GM23338 (cell line): ENCODE measurements around the gene SERTAD1. TPM values are rescaled to one million over a fixed set of nuclear protein-coding genes. Genes with fewer than 3 reads are reported as not detected.

Source experiments
- ATAC-seq: fragments of 200-7000 bp; cut with Tn5 transposase; 3 replicates; pipeline ENCODE4 v1.9.1; 2020
- DNase-seq: peaks from one replicate; pipeline ENCODE4 v3.0.0-alpha.2; 2015; ENCODE audit warnings: low spot score
- H2AFZ ChIP-seq: fragments of 200-600 bp; sonication (generic); 2 replicates; pipeline ENCODE4 v1.8.0; 2016; ENCODE audit warnings: antibody characterized with exemption, mild to moderate bottlenecking, moderate library complexity
- H3F3A ChIP-seq: fragments of 200-600 bp; sonication (generic); replicated peaks from 2 replicates; pipeline ENCODE4 v1.8.0; 2017; ENCODE audit warnings: antibody characterized with exemption, mixed run types, low read depth
- H3K27ac ChIP-seq: fragments of 200-600 bp; sonication (generic); 2 replicates; pipeline ENCODE4 v1.6.1; 2016; ENCODE audit warnings: low read depth
- H3K27me3 ChIP-seq: fragments of 200-600 bp; sonication (generic); 2 replicates; pipeline ENCODE4 v1.8.0; 2016; ENCODE audit warnings: mild to moderate bottlenecking, mixed run types, moderate library complexity; ENCODE audit not compliant: insufficient read depth
- H3K36me3 ChIP-seq: fragments of 200-600 bp; sonication (generic); 2 replicates; pipeline ENCODE4 v1.8.0; 2016; ENCODE audit warnings: mild to moderate bottlenecking; ENCODE audit not compliant: insufficient read depth
- H3K4me1 ChIP-seq: fragments of 200-600 bp; sonication (generic); 2 replicates; pipeline ENCODE4 v1.8.0; 2016; ENCODE audit warnings: mild to moderate bottlenecking, moderate library complexity; ENCODE audit not compliant: insufficient read depth
- H3K4me2 ChIP-seq: fragments of 200-600 bp; sonication (generic); 2 replicates; pipeline ENCODE4 v1.7.1; 2017; ENCODE audit warnings: mixed run types
- H3K4me3 ChIP-seq: fragments of 200-600 bp; sonication (generic); 2 replicates; pipeline ENCODE4 v1.6.1; 2016; ENCODE audit warnings: mixed run types
- H3K79me2 ChIP-seq: fragments of 200-600 bp; sonication (generic); replicated peaks from 2 replicates; pipeline ENCODE4 v1.8.0; 2017; ENCODE audit warnings: mild to moderate bottlenecking; ENCODE audit not compliant: insufficient read depth
- H3K9me2 ChIP-seq: fragments of 200-600 bp; sonication (generic); 2 replicates; pipeline ENCODE4 v1.8.0; 2017; ENCODE audit not compliant: insufficient read depth
- H4K20me1 ChIP-seq: fragments of 200-600 bp; sonication (generic); replicated peaks from 2 replicates; pipeline ENCODE4 v1.8.0; 2017; ENCODE audit warnings: mild to moderate bottlenecking; ENCODE audit not compliant: insufficient read depth
- H3K27ac Mint-ChIP-seq: 2 replicates; pipeline ENCODE4 v1.8.0; 2020; ENCODE audit warnings: inconsistent platforms, mild to moderate bottlenecking, moderate library complexity, mixed read lengths
- H3K27me3 Mint-ChIP-seq: 3 replicates; pipeline ENCODE4 v1.8.0; 2022; ENCODE audit warnings: low read depth, mild to moderate bottlenecking, moderate library complexity, mixed read lengths, inconsistent platforms; ENCODE audit not compliant: insufficient read depth, poor library complexity
- H3K36me3 Mint-ChIP-seq: 3 replicates; pipeline ENCODE4 v1.8.0; 2021; ENCODE audit warnings: low read depth, mild to moderate bottlenecking, inconsistent platforms, moderate library complexity, mixed read lengths
- H3K4me1 Mint-ChIP-seq: 3 replicates; pipeline ENCODE4 v1.8.0; 2020; ENCODE audit warnings: mild to moderate bottlenecking, inconsistent platforms, mixed read lengths
- H3K4me3 Mint-ChIP-seq: 3 replicates; pipeline ENCODE4 v1.8.0; 2021; ENCODE audit warnings: moderate library complexity, mild to moderate bottlenecking, inconsistent platforms, mixed read lengths
- H3K9me3 Mint-ChIP-seq: 3 replicates; pipeline ENCODE4 v1.8.0; 2020; ENCODE audit warnings: moderate library complexity, mild to moderate bottlenecking, inconsistent platforms, mixed read lengths
- CREB1 ChIP-seq: fragments of 250-450 bp; sonication (Bioruptor Pico); IDR thresholded peaks from 2 replicates; pipeline ENCODE4 v1.5.0; 2020; ENCODE audit warnings: low read depth, mild to moderate bottlenecking, moderate library complexity
- CTCF ChIP-seq, 2 experiments: fragments of 200-600 bp in 1 of 2; sonication (generic) in 1 of 2; conservative IDR thresholded peaks; 2 replicates each; pipeline versions ENCODE4 v1.5.1 to v1.6.1; 2016 to 2017; ENCODE audit warnings: antibody characterized with exemption in 2 of 2, low read depth in 2 of 2, mild to moderate bottlenecking in 2 of 2, moderate library complexity in 1 of 2
- ETS1 ChIP-seq: IDR thresholded peaks from 2 replicates; pipeline ENCODE4 v1.6.1; 2016; ENCODE audit warnings: antibody characterized with exemption
- EZH2 ChIP-seq: fragments of 200-600 bp; sonication (generic); IDR thresholded peaks from one replicate; pipeline ENCODE4 v1.8.0; 2017; ENCODE audit warnings: antibody characterized with exemption, mild to moderate bottlenecking, low read depth; ENCODE audit not compliant: unreplicated experiment
- EZH2phosphoT487 ChIP-seq: fragments of 200-600 bp; sonication (generic); IDR thresholded peaks from one replicate; pipeline ENCODE4 v1.8.1; 2018; ENCODE audit warnings: antibody characterized with exemption; ENCODE audit not compliant: unreplicated experiment
- JUNB ChIP-seq: IDR thresholded peaks from one replicate; pipeline ENCODE4 v1.6.1; 2016; ENCODE audit warnings: antibody characterized with exemption; ENCODE audit not compliant: unreplicated experiment
- NANOG ChIP-seq: IDR thresholded peaks from 2 replicates; pipeline ENCODE4 v1.6.1; 2016; ENCODE audit warnings: antibody characterized with exemption, borderline replicate concordance
- STAT1 ChIP-seq: IDR thresholded peaks from one replicate; pipeline ENCODE4 v1.6.1; 2016; ENCODE audit warnings: antibody characterized with exemption; ENCODE audit not compliant: unreplicated experiment
- ZNF114 ChIP-seq: fragments of 250-450 bp; sonication (Bioruptor Pico); IDR thresholded peaks from 2 replicates; pipeline ENCODE4 v1.5.0; 2020; ENCODE audit warnings: mild to moderate bottlenecking, moderate library complexity
- ZNF331 ChIP-seq: fragments of 250-450 bp; sonication (Bioruptor Pico); IDR thresholded peaks from 2 replicates; pipeline ENCODE4 v1.5.0; 2020; ENCODE audit warnings: low read depth, mild to moderate bottlenecking, moderate library complexity
- ZNF462 ChIP-seq: fragments of 250-450 bp; sonication (Bioruptor Pico); IDR thresholded peaks from 2 replicates; pipeline ENCODE4 v1.5.0; 2020; ENCODE audit warnings: mild to moderate bottlenecking, moderate library complexity
- polyA plus RNA-seq: library from polyadenylated mRNA; unstranded; fragments of >200 nt; fragmentation: Nextera tagmentation; extraction: Ambion mirVana; gene quantifications from 2 replicates; pipeline ENCODE4 v1.2.1, GENCODE V29; 2016
- total RNA-seq: library from RNA; depleted of rRNA; stranded (reverse); fragments of >200 nt; shearing (Covaris generic); gene quantifications from 2 replicates; pipeline ENCODE4 v1.2.3, GENCODE V29; 2014

SERTAD1 gene
- total and polyA plus RNA-seq, 2 experiments from 2014 or later: 4.6 to 9.1 TPM

- Histone ChIP-seq H3K36me3 (no peaks in the 10 kb centered on the region), H4K20me1 (no peaks in the 10 kb centered on the region), H3K27me3 (peaks cover 2% of the 10 kb centered on the region; the same call in 1 of the 2 replicates), H2AFZ (no peak overlapping the region), H3F3A (no peaks in the 10 kb centered on the region), H3K9me2 (no peaks in the 10 kb centered on the region), H3K79me2 (no peaks in the 10 kb centered on the region), H3K4me2 (no peak overlapping the region), H3K4me3 (no peak overlapping the region), H3K4me1 (no peaks in the 10 kb centered on the region), H3K27ac (no peak overlapping the region)
- H3K9me3 Mint-ChIP-seq: no peaks in the 10 kb centered on the region
- peaks cover 3% of the 10 kb centered on the region for H3K27me3 Mint-ChIP-seq
- TF ChIP-seq CREB1 (no peak), ZNF462 (CRISPR knock-in tag) (no peak), NANOG (no peak)
- H3K4me1 Mint-ChIP-seq: no peaks in the 10 kb centered on the region
- no peak overlapping the region for H3K4me3 Mint-ChIP-seq
- H3K27ac Mint-ChIP-seq: no peak overlapping the region
- no peak for ATAC-seq
- no peaks in the 10 kb centered on the region for H3K36me3 Mint-ChIP-seq
- DNase-seq: no peak
Observed at GRCh38 chr19:40474737-40475136, 48.9 kb upstream of the SERTAD1 start.

- Histone ChIP-seq H3K4me3 (no peak overlapping the region), H3K27ac (no peak overlapping the region), H4K20me1 (no peaks in the 10 kb centered on the region), H3K36me3 (no peaks in the 10 kb centered on the region), H3K9me2 (no peaks in the 10 kb centered on the region), H3F3A (0 out of 2 replicates have a peak, but pooled peaks cover 3% of the 10 kb centered on the region), H2AFZ (no peak overlapping the region; the same call in 1 of the 2 replicates), H3K27me3 (peaks cover 21% of the 10 kb centered on the region), H3K4me1 (no peaks in the 10 kb centered on the region; the same call in 1 of the 2 replicates), H3K4me2 (no peak overlapping the region), H3K79me2 (no peaks in the 10 kb centered on the region)
- no peaks in the 10 kb centered on the region for H3K4me1 Mint-ChIP-seq
- ATAC-seq (no peak), DNase-seq (no peak)
- H3K36me3 Mint-ChIP-seq: no peaks in the 10 kb centered on the region
- H3K27ac Mint-ChIP-seq: no peak overlapping the region
- no peak overlapping the region for H3K4me3 Mint-ChIP-seq
- H3K9me3 Mint-ChIP-seq: no peaks in the 10 kb centered on the region
- peaks cover 16% of the 10 kb centered on the region for H3K27me3 Mint-ChIP-seq
- no peak for TF ChIP-seq STAT1
- TF ChIP-seq ZNF331: no peak
- TF ChIP-seq ZNF114 (CRISPR knock-in tag): no peak
- TF ChIP-seq EZH2phosphoT487: no peak
- no peak for TF ChIP-seq JUNB
- TF ChIP-seq ETS1: no peak
- TF ChIP-seq EZH2: no peak
- TF ChIP-seq CREB1: no peak
- TF ChIP-seq NANOG: no peak
- no peak for TF ChIP-seq CTCF (conservative IDR thresholded peaks at IDR 0.05; ENCODE audit: low read depth in 2 of 2)
Observed at GRCh38 chr19:40472516-40472915, 46.7 kb upstream of the SERTAD1 start.
